SK-N-SH (cell line): ENCODE measurements around the gene HOXB2. TPM values are rescaled to one million over a fixed set of nuclear protein-coding genes. Genes with fewer than 3 reads are reported as not detected.

Experiments used
- CTCF ChIA-PET: fragments of 300-600, 350-600 bp; formaldehyde crosslinking; extraction: SDS; loops from one replicate; lab custom pipeline; 2021; lab: Yijun Ruan, JAX
- POLR2A ChIA-PET: fragments of 350-600 bp; sonication (Branson Sonifier 250); formaldehyde crosslinking; extraction: SDS; loops from one replicate; lab custom pipeline; 2020; ENCODE audit warnings: antibody characterized with exemption, inconsistent platforms; lab: Yijun Ruan, JAX
- DNase-seq: peaks from one replicate; pipeline ENCODE4 v3.0.0; 2012
- H2AFZ ChIP-seq: fragments of 200-600 bp; sonication (generic); 2 replicates; pipeline ENCODE4 v1.8.1; 2016; ENCODE audit warnings: antibody characterized with exemption, mild to moderate bottlenecking, low read depth
- H3F3A ChIP-seq: fragments of 200-600 bp; sonication (generic); replicated peaks from 2 replicates; pipeline ENCODE3; 2016; ENCODE audit warnings: antibody characterized with exemption, mild to moderate bottlenecking; ENCODE audit not compliant: insufficient read depth
- H3K27ac ChIP-seq, 2 experiments: fragments of 200-500 bp in 1 of 2; fragments of 200-600 bp in 1 of 2; sonication (Bioruptor generic) in 1 of 2; sonication (generic), shearing (Covaris generic) in 1 of 2; 2 replicates each; pipeline versions ENCODE4 v1.5.1 to v1.6.1; 2014 to 2016; ENCODE audit warnings: low read depth in 2 of 2, inconsistent platforms in 1 of 2, low read length in 1 of 2, mild to moderate bottlenecking in 1 of 2, mixed read lengths in 1 of 2
- H3K27me3 ChIP-seq: fragments of 200-600 bp; sonication (generic), shearing (Covaris generic); 2 replicates; pipeline ENCODE4 v1.6.1; 2016; ENCODE audit warnings: mixed run types; ENCODE audit not compliant: insufficient read depth
- H3K36me3 ChIP-seq, 2 experiments: fragments of 200-500 bp in 1 of 2; fragments of 200-600 bp in 1 of 2; sonication (Bioruptor generic) in 1 of 2; sonication (generic) in 1 of 2; replicated peaks in 1 of 2; 2 replicates each; pipeline versions ENCODE3 to v1.5.1; 2014 to 2016; ENCODE audit warnings: low read length in 1 of 2, mild to moderate bottlenecking in 1 of 2; ENCODE audit not compliant: insufficient read depth in 2 of 2, control insufficient read depth in 1 of 2
- H3K4me1 ChIP-seq, 2 experiments: fragments of 200-500 bp in 1 of 2; fragments of 200-600 bp in 1 of 2; sonication (Bioruptor generic) in 1 of 2; sonication (generic), shearing (Covaris generic) in 1 of 2; 2 replicates each; pipeline versions ENCODE4 v1.5.1 to v1.6.1; 2014 to 2016; ENCODE audit warnings: low read depth in 1 of 2, low read length in 1 of 2, mixed run types in 1 of 2; ENCODE audit not compliant: insufficient read depth in 2 of 2, control insufficient read depth in 1 of 2
- H3K4me2 ChIP-seq: fragments of 200-600 bp; sonication (generic), shearing (Covaris generic); 2 replicates; pipeline ENCODE4 v1.6.1; 2017; ENCODE audit warnings: mixed run types
- H3K4me3 ChIP-seq, 2 experiments: fragments of 200-500 bp in 1 of 2; fragments of 200-600 bp in 1 of 2; sonication (Bioruptor generic) in 1 of 2; sonication (generic), shearing (Covaris generic) in 1 of 2; 2 replicates each; pipeline versions ENCODE4 v1.5.1 to v1.8.1; 2014 to 2016; ENCODE audit warnings: low read depth in 2 of 2, inconsistent platforms in 1 of 2, low read length in 1 of 2, mild to moderate bottlenecking in 1 of 2, mixed read lengths in 1 of 2, moderate library complexity in 1 of 2
- H3K79me2 ChIP-seq: fragments of 200-600 bp; sonication (generic); 2 replicates; pipeline ENCODE4 v1.8.1; 2017; ENCODE audit warnings: mild to moderate bottlenecking; ENCODE audit not compliant: insufficient read depth
- H3K9ac ChIP-seq: fragments of 200-600 bp; sonication (generic); 2 replicates; pipeline ENCODE4 v1.6.1; 2017; ENCODE audit warnings: mixed run types
- H3K9me2 ChIP-seq: fragments of 200-600 bp; sonication (generic); 2 replicates; pipeline ENCODE4 v1.6.1; 2017; ENCODE audit warnings: mixed run types
- H3K9me3 ChIP-seq: fragments of 200-600 bp; sonication (generic); 2 replicates; pipeline ENCODE4 v1.6.1; 2017; ENCODE audit warnings: mixed run types, mild to moderate bottlenecking, moderate library complexity
- H4K20me1 ChIP-seq: fragments of 200-600 bp; sonication (generic); 2 replicates; pipeline ENCODE4 v1.6.1; 2017; ENCODE audit warnings: mild to moderate bottlenecking, mixed run types; ENCODE audit not compliant: insufficient read depth
- EZH2phosphoT487 ChIP-seq: fragments of 200-600 bp; sonication (generic); IDR thresholded peaks from 2 replicates; pipeline ENCODE4 v1.6.1; 2017; ENCODE audit warnings: low read depth, mixed run types, mild to moderate bottlenecking, antibody characterized with exemption, moderate library complexity, borderline replicate concordance
- FOXM1 ChIP-seq: IDR thresholded peaks from 2 replicates; pipeline ENCODE4 v1.4.0; 2012; ENCODE audit warnings: low read depth, mild to moderate bottlenecking
- JUND ChIP-seq: IDR thresholded peaks from 2 replicates; pipeline ENCODE4 v1.4.0; 2012
- NRF1 ChIP-seq: IDR thresholded peaks from 2 replicates; pipeline ENCODE4 v1.6.1; 2012; ENCODE audit warnings: low read depth, mild to moderate bottlenecking, low read length
- PBX3 ChIP-seq: IDR thresholded peaks from 2 replicates; pipeline ENCODE4; 2012
- RAD21 ChIP-seq: IDR thresholded peaks from 2 replicates; pipeline ENCODE4 v1.6.1; 2012; ENCODE audit warnings: mild to moderate bottlenecking, low read length
- RXRA ChIP-seq: IDR thresholded peaks from 2 replicates; pipeline ENCODE4 v1.4.0; 2012; ENCODE audit warnings: low read depth, mild to moderate bottlenecking, borderline replicate concordance
- SIN3A ChIP-seq: IDR thresholded peaks from 2 replicates; pipeline ENCODE4 v1.6.1; 2012; ENCODE audit warnings: low read depth, mild to moderate bottlenecking, low read length, moderate library complexity, borderline replicate concordance
- TAF1 ChIP-seq: IDR thresholded peaks from 2 replicates; pipeline ENCODE4 v1.6.1; 2012; ENCODE audit warnings: low read depth, mild to moderate bottlenecking, low read length, moderate library complexity, borderline replicate concordance
- YY1 ChIP-seq: IDR thresholded peaks from 2 replicates; pipeline ENCODE4 v1.4.0; 2012; ENCODE audit warnings: low read depth, mild to moderate bottlenecking
- WGBS: methylation state at CpG from one replicate; pipeline ENCODE4 v1.1.6; 2017; ENCODE audit warnings: low lambda C conversion rate; 5-methylcytosine and 5-hydroxymethylcytosine counted together
- polyA plus RNA-seq, 3 experiments: library from polyadenylated mRNA; depleted of rRNA; stranded (reverse); fragments of >200 nt; gene quantifications; 2 replicates each; pipeline ENCODE4 v1.2.3, GENCODE V29; 2012
- TF ChIP-seq, protein P1 (sequence below): fragments of 200-600 bp; sonication (generic); IDR thresholded peaks from 2 replicates; pipeline ENCODE4 v1.6.1; 2017; ENCODE audit warnings: antibody characterized with exemption, mild to moderate bottlenecking, moderate library complexity
- TF ChIP-seq, protein P2 (sequence below): IDR thresholded peaks from 2 replicates; pipeline ENCODE4 v1.4.0; 2012; ENCODE audit warnings: low read depth, borderline replicate concordance

Gene HOXB2
- polyA plus RNA-seq, 1 of the 3 experiments (the other 2 are of a cell fraction) = 1.9 TPM

- Histone ChIP-seq H3K27me3 (peaks cover 94% of the 10 kb centered on the region), H3K4me1 (no peaks in the 10 kb centered on the region), H3K9me3 (no peaks in the 10 kb centered on the region), H3K4me3 (no peak overlapping the region), H3K4me2 (no peak overlapping the region), H3K27ac (no peak overlapping the region), H3K36me3 (no peaks in the 10 kb centered on the region), H2AFZ (no peak overlapping the region), H3K9me2 (no peaks in the 10 kb centered on the region), H3K9ac (no peak overlapping the region), H4K20me1 (peaks cover 2% of the 10 kb centered on the region; the same call in 1 of the 2 replicates), H3F3A (peaks cover 4% of the 10 kb centered on the region), H3K79me2 (no peaks in the 10 kb centered on the region)
- ChIA-PET POLR2A (no interaction called here), CTCF (interaction anchor here (0.7 to 2.0 kb wide), 2 partner anchors 39 to 59 kb away, joined by 3 to 10 read pairs; no protein-coding TSS in a partner anchor)
- WGBS = 14% methylated on average over 1 of the region's 1 CpG
- no peak for TF ChIP-seq JUND
- TF ChIP-seq, protein P1, sequence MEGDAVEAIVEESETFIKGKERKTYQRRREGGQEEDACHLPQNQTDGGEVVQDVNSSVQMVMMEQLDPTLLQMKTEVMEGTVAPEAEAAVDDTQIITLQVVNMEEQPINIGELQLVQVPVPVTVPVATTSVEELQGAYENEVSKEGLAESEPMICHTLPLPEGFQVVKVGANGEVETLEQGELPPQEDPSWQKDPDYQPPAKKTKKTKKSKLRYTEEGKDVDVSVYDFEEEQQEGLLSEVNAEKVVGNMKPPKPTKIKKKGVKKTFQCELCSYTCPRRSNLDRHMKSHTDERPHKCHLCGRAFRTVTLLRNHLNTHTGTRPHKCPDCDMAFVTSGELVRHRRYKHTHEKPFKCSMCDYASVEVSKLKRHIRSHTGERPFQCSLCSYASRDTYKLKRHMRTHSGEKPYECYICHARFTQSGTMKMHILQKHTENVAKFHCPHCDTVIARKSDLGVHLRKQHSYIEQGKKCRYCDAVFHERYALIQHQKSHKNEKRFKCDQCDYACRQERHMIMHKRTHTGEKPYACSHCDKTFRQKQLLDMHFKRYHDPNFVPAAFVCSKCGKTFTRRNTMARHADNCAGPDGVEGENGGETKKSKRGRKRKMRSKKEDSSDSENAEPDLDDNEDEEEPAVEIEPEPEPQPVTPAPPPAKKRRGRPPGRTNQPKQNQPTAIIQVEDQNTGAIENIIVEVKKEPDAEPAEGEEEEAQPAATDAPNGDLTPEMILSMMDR = no peak
- no peak for DNase-seq
Measured at GRCh38 chr17:48553826-48554225, 8.9 kb upstream of the HOXB2 start.

DNA sequence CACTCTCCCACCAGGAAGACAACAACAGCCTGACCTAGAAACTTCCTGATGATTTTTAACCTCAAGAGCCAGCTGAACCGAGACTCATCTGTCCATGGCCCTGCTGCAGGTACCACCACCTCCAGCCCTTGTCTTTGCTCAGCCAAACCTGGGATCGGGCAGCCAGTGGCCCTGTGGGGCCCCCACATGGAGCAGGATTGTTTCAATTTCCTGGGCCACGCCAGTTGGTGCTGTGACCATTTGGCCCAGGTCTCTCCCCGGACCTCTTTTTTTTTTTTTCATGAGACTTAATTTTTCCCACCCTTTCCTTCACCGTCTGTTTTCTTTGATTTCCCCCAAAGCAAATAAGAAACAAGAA, 8.3 kb upstream of the HOXB2 start:
- Histone ChIP-seq H3K27me3 (peaks cover 94% of the 10 kb centered on the region), H3K27ac (no peak overlapping the region)

More for the DNA sequence above, 8.3 kb upstream of the HOXB2 start:
- Histone ChIP-seq H2AFZ (no peak overlapping the region), H4K20me1 (peaks cover 2% of the 10 kb centered on the region; the same call in 1 of the 2 replicates), H3K4me1 (no peaks in the 10 kb centered on the region), H3K4me2 (no peak overlapping the region), H3K79me2 (no peaks in the 10 kb centered on the region), H3K9me2 (no peaks in the 10 kb centered on the region), H3K9me3 (no peaks in the 10 kb centered on the region), H3K36me3 (no peaks in the 10 kb centered on the region), H3K9ac (no peak overlapping the region), H3K4me3 (no peak overlapping the region), H3F3A (peaks cover 4% of the 10 kb centered on the region)
- TF ChIP-seq RXRA (no peak), NRF1 (no peak), SIN3A (no peak), TAF1 (no peak), RAD21 (no peak), YY1 (no peak), FOXM1 (no peak), EZH2phosphoT487 (no peak), PBX3 (no peak)
- TF ChIP-seq, protein P2, sequence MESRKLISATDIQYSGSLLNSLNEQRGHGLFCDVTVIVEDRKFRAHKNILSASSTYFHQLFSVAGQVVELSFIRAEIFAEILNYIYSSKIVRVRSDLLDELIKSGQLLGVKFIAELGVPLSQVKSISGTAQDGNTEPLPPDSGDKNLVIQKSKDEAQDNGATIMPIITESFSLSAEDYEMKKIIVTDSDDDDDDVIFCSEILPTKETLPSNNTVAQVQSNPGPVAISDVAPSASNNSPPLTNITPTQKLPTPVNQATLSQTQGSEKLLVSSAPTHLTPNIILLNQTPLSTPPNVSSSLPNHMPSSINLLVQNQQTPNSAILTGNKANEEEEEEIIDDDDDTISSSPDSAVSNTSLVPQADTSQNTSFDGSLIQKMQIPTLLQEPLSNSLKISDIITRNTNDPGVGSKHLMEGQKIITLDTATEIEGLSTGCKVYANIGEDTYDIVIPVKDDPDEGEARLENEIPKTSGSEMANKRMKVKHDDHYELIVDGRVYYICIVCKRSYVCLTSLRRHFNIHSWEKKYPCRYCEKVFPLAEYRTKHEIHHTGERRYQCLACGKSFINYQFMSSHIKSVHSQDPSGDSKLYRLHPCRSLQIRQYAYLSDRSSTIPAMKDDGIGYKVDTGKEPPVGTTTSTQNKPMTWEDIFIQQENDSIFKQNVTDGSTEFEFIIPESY = no peak
- WGBS = 13% methylated on average over 5 of the region's 5 CpGs
- ChIA-PET POLR2A (no interaction called here), CTCF (no interaction called here)
- DNase-seq = no peak
